NCI-H146 (cell line): ENCODE data around the gene NKIRAS1.
"Not testable (repeated sequence)": the region's sequence is repeated elsewhere in the genome, so short reads cannot be mapped to it uniquely, and the experiment has no call there.

Experiments
- DNase-seq: peaks from one replicate; lab custom pipeline; 2025; lab: John Stamatoyannopoulos, UW

Gene NKIRAS1

GRCh38 chr3:23869977-23870662, 46.7 kb downstream of the NKIRAS1 start:
- DNase-seq = no peak

DNA sequence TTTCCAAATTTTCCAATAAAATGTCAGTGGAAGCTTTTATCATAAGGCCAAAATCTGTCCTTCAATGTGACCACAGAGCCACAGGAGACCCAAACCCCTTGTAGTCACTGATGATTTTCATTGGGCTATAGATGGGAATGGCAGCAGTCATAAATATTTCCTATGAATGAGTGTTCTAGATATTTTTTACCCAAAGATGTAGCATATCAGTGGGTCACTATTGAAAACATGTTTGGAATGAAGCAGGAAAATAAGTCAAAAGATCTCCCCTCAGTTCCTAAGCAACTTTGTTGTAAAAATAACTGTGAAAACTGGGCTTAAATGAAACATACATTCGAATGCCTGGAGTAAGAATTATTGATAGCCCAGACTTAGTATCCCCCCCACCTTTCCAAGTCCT, 49.0 kb downstream of the NKIRAS1 start:
- DNase-seq = no peak

DNA sequence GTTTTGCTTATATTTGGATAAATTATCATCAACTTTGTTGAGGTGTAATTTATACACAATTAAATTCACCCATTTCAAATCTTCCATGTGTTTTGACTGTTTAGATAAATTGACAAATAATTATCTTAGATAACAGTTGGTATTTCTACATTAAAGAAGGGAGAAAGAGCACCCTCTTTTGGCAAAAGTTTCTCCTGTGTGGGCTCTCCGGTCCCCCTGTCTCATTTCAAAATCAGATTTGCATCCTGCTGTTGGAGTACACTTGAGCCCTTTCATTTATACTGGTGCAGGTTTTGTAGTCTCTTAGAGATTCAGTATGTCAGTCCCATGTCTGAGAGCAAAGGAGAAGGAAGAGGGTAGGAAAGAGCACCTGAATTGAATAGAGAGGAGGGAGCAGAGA, 49.4 kb downstream of the NKIRAS1 start:
- no peak for DNase-seq

DNA sequence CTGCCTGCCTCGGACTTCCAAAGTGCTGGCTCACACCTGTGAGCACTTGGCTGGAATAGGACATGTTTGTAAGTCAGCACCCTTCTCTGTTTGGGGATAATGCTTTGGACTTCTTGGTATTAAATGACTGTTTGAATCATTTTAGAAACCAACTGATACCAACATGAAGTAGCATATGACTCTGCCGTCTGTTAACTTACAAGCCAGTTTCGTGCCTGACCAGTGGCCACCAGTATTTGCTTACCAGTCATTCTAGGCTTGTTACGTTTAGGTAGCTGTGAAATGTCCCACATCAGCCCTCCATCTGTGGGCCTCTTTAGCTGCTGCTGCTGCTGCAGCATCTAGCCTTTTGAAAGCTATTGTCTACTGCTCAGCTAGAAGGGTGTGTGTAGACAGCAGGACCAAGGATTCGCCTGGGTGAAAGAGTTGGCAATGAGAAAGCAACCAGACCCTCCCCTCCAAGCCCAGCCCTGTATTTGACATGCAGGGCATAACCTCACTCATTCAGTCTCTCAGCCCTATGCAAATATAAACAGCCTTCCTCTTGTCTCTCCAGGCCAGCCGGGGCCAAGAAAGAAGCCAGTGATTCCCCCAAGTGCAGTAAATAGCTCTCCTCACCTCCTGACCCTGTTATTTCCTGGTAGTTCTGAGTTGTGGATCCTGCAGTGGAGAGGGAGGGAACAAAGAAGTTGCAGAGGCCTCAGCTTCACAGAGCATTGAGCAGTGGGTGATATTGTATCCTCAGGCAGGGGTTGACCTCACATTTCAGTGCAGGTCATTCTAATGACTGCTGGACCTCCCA, 51.0 kb downstream of the NKIRAS1 start:
- DNase-seq = peak; percentile 39

GRCh38 chr3:23864931-23865330, 51.9 kb downstream of the NKIRAS1 start:
- no peak for DNase-seq

DNA sequence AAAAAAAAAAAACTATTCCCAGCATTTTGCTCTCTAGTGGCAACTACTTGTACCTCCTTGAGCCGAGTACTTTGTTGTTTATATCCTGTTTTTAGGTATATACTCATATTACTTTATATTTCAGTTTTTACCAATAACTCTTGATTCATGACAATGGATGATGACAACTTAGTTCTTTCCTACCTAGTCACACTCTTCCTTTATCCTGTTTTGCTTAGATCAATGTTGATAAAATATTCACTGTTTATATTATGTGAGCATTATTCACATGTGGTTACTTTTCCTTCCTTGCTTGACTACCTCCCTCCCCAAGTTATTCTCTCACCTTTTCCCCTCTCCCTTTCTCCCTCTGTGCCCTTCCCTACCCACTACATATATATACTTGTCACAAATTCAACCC, 53.7 kb downstream of the NKIRAS1 start:
- no peak for DNase-seq

- DNase-seq = no peak
These were observed 55.1 kb downstream of the NKIRAS1 start for GRCh38 chr3:23861689-23862088.

DNA sequence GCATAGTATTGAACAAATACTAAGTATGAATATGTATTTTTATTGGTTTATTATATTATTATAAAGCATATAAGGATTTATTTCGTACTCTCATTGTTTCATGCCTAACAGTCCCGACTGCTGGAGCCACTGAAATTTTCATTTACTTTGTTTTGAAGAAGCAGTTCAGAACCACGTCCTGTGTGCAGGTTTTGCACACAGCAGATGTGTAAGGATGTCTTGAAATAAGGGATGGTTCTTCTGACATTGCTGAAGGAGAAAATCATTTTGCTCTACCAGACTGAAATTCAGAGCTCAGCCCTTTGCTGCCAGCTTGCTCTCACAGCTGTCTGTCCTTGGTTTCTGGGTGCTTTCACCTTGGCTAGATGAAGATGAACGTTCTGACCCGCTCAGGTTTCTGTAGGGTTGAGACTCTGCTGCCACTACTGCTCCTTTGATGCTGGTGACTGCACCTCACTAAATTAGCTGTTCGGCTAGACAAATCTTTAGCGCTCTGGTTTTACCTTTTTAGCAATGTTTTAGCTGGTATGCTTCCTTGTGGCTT, 56.9 kb downstream of the NKIRAS1 start:
- DNase-seq = no peak

DNA sequence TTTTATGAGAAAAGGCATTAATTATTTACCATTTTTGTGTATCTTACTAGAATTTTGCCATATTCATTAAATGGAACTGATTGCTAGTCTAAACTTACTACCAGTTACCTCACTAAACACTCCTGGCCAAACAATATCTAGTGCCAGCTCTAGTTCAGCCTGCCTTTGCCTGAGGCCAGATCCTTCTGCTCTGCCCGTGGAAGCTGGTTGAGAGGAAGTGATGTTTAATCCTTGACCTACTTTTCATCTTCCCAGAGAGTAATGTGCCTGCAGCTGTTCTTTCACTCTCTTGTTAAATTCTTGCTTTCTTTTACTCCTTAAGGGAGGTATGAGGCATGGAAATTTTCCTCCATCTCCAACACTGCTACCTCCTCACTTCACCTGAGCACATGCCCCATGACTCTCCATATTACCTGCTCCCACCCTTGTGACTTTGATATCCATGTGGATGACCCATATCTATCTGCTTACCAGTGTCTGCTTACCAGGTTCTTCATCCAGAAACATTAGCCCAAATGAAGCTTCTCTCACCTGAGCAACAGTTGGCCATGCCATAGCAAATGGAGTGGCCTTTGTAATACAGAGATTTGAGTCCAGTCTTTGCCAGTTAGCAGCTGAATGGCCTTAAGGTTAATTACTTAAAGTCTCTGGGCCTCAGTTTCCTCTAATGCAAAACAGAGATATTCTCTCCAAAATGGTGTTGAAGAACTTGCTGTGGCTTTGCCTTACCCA, 57.6 kb downstream of the NKIRAS1 start:
- DNase-seq = no peak

GRCh38 chr3:23856286-23856685, 60.5 kb downstream of the NKIRAS1 start:
- no peak for DNase-seq

- not testable (repeated sequence) for DNase-seq
These were observed 67.3 kb downstream of the NKIRAS1 start for GRCh38 chr3:23849462-23849861.

- DNase-seq = no peak
These were observed 71.2 kb downstream of the NKIRAS1 start for GRCh38 chr3:23845326-23846216.

DNA sequence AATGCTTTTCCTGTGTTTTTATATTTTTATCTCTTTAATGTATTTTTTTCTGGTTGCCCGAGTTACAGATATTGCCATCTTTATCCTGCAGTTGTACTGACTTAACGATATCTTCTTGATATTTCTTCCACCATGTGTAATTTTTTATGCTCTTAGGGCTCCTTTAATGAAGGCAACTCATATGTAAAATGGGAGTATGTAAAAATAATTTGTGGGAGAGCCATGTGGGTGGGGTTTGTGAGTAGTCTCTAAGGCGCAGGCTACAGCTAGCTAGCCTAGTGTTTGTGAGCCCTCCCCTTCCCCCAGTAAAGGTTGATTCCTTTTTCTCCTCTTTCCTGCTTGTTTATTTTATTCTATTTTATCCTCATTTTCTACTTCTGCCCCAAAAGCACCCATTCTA, 72.9 kb downstream of the NKIRAS1 start:
- no peak for DNase-seq
